Neural crest cell (in vitro differentiated cells): ENCODE results near the gene USP21. TPM values are rescaled to one million over a fixed set of nuclear protein-coding genes. Genes with fewer than 3 reads are reported as not detected.

ENCODE experiments used
- DNase-seq: peaks from one replicate; pipeline ENCODE4 v3.0.0; 2021; ENCODE audit warnings: low read depth, mixed read lengths, low spot score
- H3K27ac Mint-ChIP-seq: one replicate; pipeline ENCODE4 v1.8.0; 2021; ENCODE audit warnings: mild to moderate bottlenecking, mixed read lengths; ENCODE audit not compliant: unreplicated experiment
- H3K27me3 Mint-ChIP-seq: 2 replicates; pipeline ENCODE4 v1.8.0; 2021; ENCODE audit warnings: low read depth, mild to moderate bottlenecking, mixed read lengths
- H3K36me3 Mint-ChIP-seq: 2 replicates; pipeline ENCODE4 v1.8.0; 2021; ENCODE audit warnings: low read depth, mild to moderate bottlenecking, mixed read lengths
- H3K4me1 Mint-ChIP-seq: 2 replicates; pipeline ENCODE4 v1.8.0; 2021; ENCODE audit warnings: mixed read lengths
- H3K4me3 Mint-ChIP-seq: one replicate; pipeline ENCODE4 v1.8.0; 2021; ENCODE audit warnings: mild to moderate bottlenecking, mixed read lengths
- H3K9me3 Mint-ChIP-seq: 2 replicates; pipeline ENCODE4 v1.8.0; 2021; ENCODE audit warnings: mixed read lengths
- total RNA-seq: library from RNA; stranded (reverse); gene quantifications from 2 replicates; pipeline ENCODE4 v1.2.1, GENCODE V29; 2021
- TF ChIP-seq, protein P1 (sequence below): fragments of 200-600 bp; sonication (generic); conservative IDR thresholded peaks from 2 replicates; pipeline ENCODE4 v1.5.0; 2021; ENCODE audit warnings: antibody characterized with exemption, mild to moderate bottlenecking

USP21 gene
- total RNA-seq, 1 donor from 2014 or later = 45.2 TPM

DNA sequence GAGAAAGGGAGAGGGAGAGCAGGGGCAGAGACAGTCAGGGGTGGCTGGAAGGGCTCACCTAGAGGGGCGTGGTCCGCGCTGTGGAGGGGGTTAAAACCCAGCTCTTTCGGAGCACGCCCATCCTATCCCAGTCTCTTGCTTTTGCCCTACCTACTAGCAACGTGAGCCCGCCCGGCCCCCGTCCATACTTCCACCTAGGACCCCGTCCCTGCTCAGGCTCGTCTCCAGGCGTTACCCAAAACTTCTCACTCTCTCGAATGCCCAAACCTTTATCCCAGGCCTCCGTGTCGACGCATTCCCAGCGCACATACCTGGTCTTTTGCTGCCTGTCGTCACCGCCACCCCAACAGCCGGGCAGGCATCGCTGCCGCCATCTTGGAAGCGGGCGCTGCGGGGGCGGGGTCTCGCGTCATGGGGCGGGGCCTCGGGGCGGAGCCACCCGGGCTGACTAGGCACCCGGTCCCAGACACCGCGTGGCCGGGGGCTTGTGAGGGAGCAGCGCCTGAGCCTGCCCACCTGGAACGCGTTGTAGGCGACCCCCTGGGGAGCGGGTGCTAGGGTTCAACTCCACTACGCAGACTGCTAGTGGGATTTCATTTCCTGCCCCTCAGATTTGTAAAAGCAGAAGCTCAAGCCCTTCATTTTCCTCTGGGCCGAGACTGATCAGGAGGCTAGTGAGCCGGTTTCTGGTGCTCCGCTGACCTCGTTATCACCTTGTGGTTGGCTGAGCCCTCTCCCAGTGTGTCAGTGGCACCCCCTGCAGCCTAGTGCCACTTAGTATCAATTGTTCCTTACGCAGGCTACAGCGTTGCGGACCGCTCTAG, 18.0 kb downstream of the USP21 start, which contains the start of gene B4GALT3:
TSS of gene B4GALT3 (minus strand) at position 396 of the 824 bp plus-strand sequence. CDS start 1,447 bp downstream, outside the sequence.
- H3K4me1 Mint-ChIP-seq = peaks cover 30% of the 10 kb centered on the region
- H3K9me3 Mint-ChIP-seq = no peaks in the 10 kb centered on the region
- no peaks in the 10 kb centered on the region for H3K36me3 Mint-ChIP-seq
- TF ChIP-seq, protein P1, sequence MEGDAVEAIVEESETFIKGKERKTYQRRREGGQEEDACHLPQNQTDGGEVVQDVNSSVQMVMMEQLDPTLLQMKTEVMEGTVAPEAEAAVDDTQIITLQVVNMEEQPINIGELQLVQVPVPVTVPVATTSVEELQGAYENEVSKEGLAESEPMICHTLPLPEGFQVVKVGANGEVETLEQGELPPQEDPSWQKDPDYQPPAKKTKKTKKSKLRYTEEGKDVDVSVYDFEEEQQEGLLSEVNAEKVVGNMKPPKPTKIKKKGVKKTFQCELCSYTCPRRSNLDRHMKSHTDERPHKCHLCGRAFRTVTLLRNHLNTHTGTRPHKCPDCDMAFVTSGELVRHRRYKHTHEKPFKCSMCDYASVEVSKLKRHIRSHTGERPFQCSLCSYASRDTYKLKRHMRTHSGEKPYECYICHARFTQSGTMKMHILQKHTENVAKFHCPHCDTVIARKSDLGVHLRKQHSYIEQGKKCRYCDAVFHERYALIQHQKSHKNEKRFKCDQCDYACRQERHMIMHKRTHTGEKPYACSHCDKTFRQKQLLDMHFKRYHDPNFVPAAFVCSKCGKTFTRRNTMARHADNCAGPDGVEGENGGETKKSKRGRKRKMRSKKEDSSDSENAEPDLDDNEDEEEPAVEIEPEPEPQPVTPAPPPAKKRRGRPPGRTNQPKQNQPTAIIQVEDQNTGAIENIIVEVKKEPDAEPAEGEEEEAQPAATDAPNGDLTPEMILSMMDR = no peak
- DNase-seq = peak; percentile 96
- no peaks in the 10 kb centered on the region for H3K27me3 Mint-ChIP-seq
- H3K27ac Mint-ChIP-seq = peak within 1 kb of the TSS; percentile 100
- H3K4me3 Mint-ChIP-seq = peak within 1 kb of the TSS; percentile 100

DNA sequence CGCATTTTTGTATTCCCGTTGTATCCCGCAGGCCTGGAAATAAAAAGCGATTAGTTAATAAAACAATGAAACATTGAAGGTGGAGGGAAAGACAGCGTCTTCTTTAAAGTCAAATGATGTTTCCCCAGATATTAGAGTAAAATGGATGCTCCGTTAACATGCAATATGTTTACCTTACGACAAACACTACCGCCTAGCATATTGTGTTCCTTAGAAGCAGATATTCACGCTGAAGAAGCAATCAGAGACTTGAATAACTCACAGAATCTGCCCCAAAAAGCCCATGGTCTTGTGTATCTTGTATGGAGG, 18.6 kb downstream of the USP21 start:
- TF ChIP-seq, protein P1 = no peak
- peak overlapping the region; percentile 100 for H3K4me3 Mint-ChIP-seq
- H3K4me1 Mint-ChIP-seq = peaks cover 30% of the 10 kb centered on the region

DNA sequence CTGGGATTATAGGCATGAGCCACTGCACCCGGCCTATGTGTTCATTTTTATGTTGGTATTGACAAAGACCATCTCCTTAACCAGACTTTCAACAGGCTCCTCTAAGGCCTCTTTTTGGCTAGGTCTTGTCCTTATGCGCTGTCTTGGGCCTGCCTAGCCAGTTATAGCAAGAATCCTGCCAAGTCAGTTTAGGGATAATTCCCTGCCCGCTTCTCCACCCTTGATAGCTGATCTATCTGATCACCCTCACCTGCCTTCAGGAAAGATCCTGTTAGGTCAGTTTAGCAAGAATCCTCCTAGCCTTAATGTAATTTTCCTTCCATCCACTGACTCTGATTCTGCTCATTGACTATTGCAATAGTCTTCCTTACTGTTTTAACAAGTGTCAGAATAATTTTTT, 20.4 kb downstream of the USP21 start:
- no peaks in the 10 kb centered on the region for H3K9me3 Mint-ChIP-seq
- DNase-seq = no peak
- H3K4me1 Mint-ChIP-seq = peaks cover 30% of the 10 kb centered on the region
- no peak overlapping the region for H3K27ac Mint-ChIP-seq
- H3K27me3 Mint-ChIP-seq = no peaks in the 10 kb centered on the region
- peak overlapping the region; percentile 69 for H3K4me3 Mint-ChIP-seq
- no peaks in the 10 kb centered on the region for H3K36me3 Mint-ChIP-seq
- TF ChIP-seq, protein P1 = no peak

More for the DNA sequence above, 18.6 kb downstream of the USP21 start:
- Mint-ChIP-seq H3K9me3 (no peaks in the 10 kb centered on the region), H3K27me3 (no peaks in the 10 kb centered on the region), H3K27ac (peak overlapping the region; percentile 69), H3K36me3 (no peaks in the 10 kb centered on the region)
- no peak for DNase-seq

DNA sequence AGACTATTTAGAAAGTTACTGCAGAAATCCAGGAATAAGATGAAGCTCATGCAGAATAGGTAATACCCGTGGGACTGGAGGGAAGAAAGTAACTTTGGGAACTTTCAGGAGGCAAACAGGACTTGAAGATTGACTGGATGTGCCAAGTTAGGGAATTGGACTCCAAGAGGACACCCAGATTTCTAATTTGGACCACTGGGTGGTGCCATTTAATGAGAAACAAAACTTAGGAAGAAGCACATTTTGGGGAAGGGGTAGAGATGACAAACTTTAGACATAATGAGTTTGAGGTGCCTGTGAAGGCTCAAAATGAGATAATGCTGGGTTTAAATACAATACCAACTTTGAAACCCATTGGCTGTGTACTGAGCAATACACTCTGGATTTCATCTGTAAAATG, 21.3 kb downstream of the USP21 start:
- Mint-ChIP-seq H3K27me3 (no peaks in the 10 kb centered on the region), H3K36me3 (no peaks in the 10 kb centered on the region), H3K4me1 (peaks cover 27% of the 10 kb centered on the region), H3K9me3 (no peaks in the 10 kb centered on the region), H3K27ac (no peak overlapping the region), H3K4me3 (no peak overlapping the region)
- TF ChIP-seq, protein P1 = peak; percentile 37
- no peak for DNase-seq

DNA sequence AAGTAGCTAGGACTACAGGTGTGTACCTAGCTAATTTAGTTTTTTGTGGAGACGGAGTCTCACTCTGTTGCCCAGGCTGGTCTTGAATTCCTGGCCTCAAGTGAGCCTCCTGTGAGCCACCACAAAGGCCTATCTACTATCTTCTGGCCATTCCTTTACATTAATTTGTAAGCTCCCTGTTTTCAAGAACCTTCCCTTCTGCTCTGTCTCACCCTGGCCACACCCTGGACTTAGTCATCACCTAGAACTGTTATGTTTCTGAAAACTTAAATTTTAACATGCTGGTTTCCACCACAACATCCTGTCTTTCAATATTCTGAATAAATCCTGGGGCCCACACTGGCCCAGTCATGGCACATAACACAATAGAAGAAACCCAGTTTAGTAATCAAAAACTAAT, 22.9 kb downstream of the USP21 start:
- DNase-seq = no peak
- no peaks in the 10 kb centered on the region for H3K27me3 Mint-ChIP-seq
- H3K4me3 Mint-ChIP-seq = no peak overlapping the region
- TF ChIP-seq, protein P1 = no peak
- no peaks in the 10 kb centered on the region for H3K36me3 Mint-ChIP-seq
- H3K9me3 Mint-ChIP-seq = no peaks in the 10 kb centered on the region
- no peak overlapping the region for H3K27ac Mint-ChIP-seq
- H3K4me1 Mint-ChIP-seq = peaks cover 15% of the 10 kb centered on the region
